Measurements from ENCODE around the gene LIX1L.
A peak's percentile ranks its signal among the peaks of the same experiment; 100 is the strongest.

DNA sequence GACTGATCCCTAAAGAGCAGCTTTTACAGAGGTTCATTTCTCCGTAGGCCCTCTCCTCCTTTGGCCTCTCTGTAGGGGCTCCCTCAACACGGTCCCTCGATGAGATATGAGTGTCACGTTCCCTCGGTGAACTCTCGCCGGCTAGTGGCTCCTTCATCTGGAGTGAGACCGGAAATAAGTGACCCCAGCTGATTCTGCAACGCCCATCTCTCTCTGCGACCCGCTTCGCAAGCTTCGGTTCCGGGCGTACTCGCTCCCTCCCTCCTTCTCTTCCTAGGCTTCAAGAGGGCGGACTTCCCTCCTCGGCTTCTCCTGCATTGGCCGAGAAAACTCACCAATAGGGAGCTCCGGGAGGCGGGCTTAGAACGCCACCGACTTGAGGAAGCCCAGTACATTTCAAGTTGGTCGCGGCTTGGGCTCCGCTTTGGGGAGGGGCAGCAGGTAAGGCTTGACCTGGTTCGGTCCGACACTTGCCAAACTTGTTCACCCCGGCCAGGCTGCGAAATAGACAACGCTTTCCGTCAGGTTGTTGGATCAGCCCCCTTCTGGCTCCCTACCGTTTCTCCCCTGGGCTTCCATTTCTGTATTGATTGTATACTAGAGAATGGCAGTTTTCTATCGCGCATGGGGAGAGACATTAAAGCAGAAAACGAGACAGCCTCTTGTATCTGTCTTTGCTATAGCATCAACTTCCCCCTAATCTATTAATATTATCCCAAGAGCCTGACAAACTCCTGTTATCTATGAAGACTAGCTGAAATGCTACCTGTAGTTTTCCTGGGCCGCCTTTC is 6.7 kb upstream of the LIX1L start, which contains the start of the genes ANKRD34A and POLR3GL:
- TF ChIP-seq POLR2AphosphoS5 (IDR thresholded peaks at IDR 0.05; ENCODE audit: low read depth, low read length) (peak; percentile 89), TAF1 (IDR thresholded peaks at IDR 0.05; ENCODE audit: borderline replicate concordance, insufficient read depth, low read length) (no peak)

Data from PFSK-1 (cell line).